GM12864 (cell line): Measurements from ENCODE around the gene IL18.
"Not testable (repeated sequence)": the region's sequence is repeated elsewhere in the genome, so short reads cannot be mapped to it uniquely, and the experiment has no call there.

Experiments used
- DNase-seq: peaks from one replicate; pipeline ENCODE4 v3.0.0-alpha.2; 2011; ENCODE audit warnings: low read depth
- H3K4me3 ChIP-seq: 2 replicates; pipeline ENCODE4 v1.5.1; 2011; ENCODE audit warnings: mild to moderate bottlenecking, low read depth, low read length, control low read depth
- TF ChIP-seq, protein P1 (sequence below): IDR thresholded peaks from 2 replicates; pipeline ENCODE4 v1.5.1; 2011; ENCODE audit warnings: low read depth, mild to moderate bottlenecking, moderate library complexity, low read length, control low read depth, inconsistent platforms; ENCODE audit errors: missing control alignments

Gene IL18

DNA sequence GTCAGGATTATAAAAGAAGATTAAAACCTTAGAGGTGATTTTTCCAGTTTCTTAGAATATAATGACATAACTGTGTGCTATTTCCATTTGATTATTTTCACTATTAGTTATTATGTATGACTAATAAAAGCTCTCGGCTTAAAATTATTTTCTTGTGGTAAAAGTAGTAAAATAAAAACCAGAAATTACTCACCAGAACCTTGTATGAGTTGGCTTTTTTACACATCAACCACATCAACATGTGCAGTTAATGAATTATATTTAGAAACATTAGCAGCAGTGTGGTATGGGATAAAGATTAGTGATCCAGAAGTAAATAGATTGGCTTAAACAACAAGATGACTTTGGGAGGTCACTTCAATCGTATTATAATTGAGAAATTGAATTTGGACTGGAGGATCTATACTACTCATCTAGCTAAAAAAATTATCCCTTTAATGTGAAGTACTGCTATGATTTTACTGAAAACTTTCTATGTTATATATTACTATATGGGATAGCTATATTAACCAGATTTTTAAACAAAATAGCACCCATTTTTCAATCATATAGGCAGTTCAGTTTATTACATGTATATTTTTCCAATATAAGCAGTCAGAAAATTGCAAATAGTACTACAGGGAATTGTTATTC is 8.6 kb upstream of the IL18 start:
- H3K4me3 ChIP-seq, result no peak overlapping the region
- TF ChIP-seq, protein P1, sequence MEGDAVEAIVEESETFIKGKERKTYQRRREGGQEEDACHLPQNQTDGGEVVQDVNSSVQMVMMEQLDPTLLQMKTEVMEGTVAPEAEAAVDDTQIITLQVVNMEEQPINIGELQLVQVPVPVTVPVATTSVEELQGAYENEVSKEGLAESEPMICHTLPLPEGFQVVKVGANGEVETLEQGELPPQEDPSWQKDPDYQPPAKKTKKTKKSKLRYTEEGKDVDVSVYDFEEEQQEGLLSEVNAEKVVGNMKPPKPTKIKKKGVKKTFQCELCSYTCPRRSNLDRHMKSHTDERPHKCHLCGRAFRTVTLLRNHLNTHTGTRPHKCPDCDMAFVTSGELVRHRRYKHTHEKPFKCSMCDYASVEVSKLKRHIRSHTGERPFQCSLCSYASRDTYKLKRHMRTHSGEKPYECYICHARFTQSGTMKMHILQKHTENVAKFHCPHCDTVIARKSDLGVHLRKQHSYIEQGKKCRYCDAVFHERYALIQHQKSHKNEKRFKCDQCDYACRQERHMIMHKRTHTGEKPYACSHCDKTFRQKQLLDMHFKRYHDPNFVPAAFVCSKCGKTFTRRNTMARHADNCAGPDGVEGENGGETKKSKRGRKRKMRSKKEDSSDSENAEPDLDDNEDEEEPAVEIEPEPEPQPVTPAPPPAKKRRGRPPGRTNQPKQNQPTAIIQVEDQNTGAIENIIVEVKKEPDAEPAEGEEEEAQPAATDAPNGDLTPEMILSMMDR, result no peak
- DNase-seq, result no peak

DNA sequence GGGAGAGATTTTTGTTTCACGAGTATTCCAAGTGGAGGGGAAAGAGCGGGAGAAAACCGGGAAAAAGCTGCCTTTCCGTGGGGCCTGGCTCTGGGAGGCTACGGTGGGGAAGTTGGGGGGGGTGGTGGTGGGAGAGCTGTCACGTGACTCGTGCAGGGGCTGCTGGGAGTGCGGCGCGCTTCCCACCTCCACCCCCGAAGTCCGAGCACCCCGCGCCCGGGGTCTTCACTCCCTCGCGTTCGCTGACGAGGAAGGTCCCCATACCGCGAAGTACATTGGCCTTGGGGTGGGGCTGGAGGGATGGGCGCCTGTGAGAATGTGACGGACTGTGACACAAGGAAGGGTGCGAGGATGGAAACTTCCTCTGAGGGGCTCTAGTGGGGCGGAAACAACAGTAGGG is 3.3 kb upstream of the IL18 start, which contains the start of gene TEX12:
Gene TEX12 (plus strand): TSS at position 228 of the 400 bp plus-strand sequence. CDS start 1,897 bp downstream, outside the sequence.
- H3K4me3 ChIP-seq, result no peak within 1 kb of the TSS
- TF ChIP-seq, protein P1, result no peak
- DNase-seq, result no peak

DNA sequence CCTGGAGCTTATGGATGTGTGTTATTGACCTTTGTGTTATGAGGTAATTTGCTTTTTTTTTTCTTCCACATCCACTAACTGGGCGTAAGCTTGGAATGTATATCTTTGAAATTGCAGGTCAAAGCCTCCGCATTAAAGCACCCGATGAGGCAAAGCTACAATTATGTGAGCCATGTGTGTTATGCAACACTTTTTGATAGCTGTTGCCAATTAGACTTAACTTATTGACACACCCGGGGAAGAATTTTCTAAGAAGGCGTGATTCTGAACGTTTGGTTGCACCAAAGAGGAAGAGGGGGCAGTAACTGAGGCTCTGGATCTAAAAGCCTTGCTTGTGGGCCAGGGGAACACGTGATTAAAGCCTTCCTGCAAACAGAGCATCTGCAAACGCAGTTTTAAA is 2.7 kb upstream of the IL18 start:
- TF ChIP-seq, protein P1, result no peak
- DNase-seq, result no peak
- H3K4me3 ChIP-seq, result no peak overlapping the region

DNA sequence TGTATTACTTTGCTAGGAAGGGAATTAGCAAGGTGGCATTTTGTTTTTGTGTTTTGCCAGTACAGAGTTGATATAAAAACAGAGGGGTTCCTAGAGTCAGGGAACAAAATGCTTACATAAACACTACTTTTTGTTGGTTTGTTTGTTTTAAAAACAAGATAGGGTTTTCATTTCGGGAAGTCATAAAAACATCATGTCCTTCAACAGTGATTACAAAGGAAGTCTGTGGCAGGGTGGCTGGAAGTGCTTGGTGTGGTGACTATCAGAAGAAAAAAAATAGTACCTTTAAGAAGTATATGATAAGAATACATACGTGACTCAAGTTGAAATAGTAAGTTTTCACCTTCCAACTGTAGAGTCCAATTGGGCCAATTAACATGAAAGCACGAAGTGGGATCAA is 1.2 kb upstream of the IL18 start:
- DNase-seq, result no peak
- no peak overlapping the region for H3K4me3 ChIP-seq
- TF ChIP-seq, protein P1, result no peak

DNA sequence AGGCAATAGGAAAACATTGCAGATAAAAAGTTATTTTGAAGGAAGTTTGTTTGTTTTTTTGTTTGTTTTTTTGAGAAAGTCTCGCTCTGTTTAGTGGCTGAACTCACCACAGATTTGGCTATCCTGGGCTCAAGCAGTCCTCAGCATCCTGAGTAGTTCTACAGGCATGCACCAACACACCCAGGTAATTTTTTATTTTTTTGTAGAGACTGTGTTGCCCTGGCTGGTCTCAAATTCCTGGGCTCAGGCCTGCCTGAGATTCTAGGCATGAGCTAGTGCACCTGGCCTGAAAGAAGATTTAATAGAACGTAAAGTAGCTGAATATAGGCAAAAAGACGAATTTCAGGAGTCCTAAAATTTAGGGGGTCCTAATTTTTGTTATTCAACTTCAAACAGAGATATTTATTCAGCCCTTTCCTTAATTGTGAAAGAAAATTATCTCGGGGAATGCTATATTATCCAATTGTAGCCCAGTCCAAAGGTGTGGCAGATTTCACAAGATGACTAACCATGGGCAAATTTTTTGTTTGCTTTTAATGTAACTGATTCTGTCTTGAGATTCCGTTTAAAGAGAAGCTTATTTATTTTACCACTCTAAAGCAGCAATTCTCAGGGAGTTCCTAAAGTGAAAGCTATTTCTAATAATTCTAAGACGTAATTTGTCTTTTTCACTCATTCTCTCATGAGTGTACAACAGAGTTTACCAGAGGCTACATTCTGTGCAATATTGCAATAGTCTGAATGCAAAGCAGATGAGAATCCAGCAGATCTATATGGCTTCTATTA is 940 bp downstream of the IL18 start:
- no peak for DNase-seq
- H3K4me3 ChIP-seq, result no peak overlapping the region
- TF ChIP-seq, protein P1, result no peak

DNA sequence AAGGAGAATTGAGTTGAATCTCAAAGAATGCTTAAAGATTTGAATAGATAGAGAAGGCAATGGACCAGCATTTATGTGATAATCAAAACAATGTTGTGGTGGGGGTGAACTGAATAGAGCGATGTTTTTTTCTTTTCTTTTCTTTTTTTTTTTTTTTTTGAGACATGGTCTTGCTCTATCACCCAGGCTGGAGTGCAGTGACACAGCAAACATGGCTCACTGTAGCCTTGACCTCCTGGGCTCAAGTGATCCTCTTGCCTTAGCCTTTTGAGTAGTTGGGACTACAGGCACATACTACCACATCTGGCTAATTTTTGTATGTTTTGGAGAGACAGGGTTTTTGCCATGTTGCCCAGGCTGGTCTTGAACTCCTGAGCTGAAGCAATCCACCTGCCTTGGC is 1.7 kb downstream of the IL18 start:
- not testable (repeated sequence) for H3K4me3 ChIP-seq, DNase-seq

DNA sequence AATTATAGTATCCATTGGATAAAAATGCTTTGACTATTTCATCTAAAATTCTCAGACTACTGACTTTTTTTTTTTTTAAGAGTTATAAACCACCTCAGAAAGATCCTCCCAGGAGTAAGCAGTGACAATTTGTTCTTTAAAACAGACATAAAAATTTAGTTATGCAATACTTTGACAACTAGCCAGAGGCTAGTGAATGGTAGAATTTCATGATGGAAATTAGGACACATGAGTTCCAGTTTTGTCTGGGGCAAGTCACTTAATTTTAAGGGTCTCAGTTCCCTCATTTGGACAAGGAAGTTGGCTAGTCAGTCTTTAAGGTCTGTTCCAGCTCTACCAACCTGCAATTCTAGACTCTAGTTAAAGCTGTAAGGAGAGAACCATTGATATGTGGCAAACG is 2.9 kb downstream of the IL18 start:
- TF ChIP-seq, protein P1, result no peak
- no peak for DNase-seq
- H3K4me3 ChIP-seq, result no peak overlapping the region
